ENCODE data around the gene KCNJ4.

Gene KCNJ4

DNA sequence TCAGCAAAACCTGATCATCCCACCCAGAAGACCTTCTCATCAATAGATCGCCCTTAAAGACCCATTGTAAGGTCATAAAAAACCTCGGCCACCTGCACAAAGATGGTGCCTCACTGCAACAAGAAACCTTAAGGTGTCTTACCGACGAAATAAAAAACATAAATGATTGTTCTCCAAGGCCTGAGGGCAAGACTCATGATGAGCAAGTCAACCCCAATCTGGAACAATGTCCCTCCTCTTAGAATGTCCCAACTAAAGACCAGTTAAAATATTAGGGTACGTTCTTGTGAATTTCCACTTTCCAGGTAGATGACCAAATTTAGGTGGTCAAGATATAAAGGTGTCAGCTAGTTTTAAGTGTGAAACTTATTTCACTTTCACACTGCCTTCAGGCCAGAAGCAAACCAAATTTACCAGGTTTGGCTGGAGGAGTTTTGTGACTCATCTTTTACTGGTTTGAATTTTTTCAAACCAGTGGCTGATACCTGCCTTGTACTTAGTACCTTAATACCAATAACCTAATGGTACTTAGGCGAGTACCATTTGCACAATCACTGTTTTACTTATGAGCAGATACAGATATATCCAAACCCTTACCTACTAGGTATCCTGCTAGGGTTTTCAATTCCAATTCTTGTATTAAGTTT, 27.8 kb upstream of the KCNJ4 start:
- peak overlapping the region; percentile 13; the same call in 1 of the 2 replicates for H3K27ac ChIP-seq

DNA sequence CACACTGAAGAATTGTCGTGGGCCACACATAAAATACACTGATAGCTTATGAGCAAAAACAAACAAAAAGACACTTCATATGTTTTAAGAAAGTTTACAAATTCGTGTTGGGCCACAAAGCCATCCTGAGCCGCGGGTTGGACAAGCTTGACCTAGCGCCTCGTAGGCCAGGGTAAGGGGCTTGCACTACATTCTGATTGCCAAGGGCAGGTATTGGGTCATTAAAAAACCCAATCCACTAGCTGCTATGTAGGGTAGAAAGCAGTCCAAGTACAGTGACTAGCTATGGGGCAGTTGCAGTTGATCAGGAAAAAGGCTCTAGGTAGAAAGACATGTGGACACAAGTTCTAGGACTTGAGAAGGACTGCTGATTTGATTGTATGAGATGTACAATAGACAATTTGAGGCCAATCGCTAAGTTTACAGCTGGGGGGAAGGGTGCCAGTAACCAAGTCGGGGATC, 26.9 kb upstream of the KCNJ4 start:
- H3K27ac ChIP-seq, result peak overlapping the region; percentile 13; the same call in 1 of the 2 replicates
- no peak for TF ChIP-seq ZFX (IDR thresholded peaks at IDR 0.05; ENCODE audit: borderline replicate concordance)
- TF ChIP-seq, protein P1, sequence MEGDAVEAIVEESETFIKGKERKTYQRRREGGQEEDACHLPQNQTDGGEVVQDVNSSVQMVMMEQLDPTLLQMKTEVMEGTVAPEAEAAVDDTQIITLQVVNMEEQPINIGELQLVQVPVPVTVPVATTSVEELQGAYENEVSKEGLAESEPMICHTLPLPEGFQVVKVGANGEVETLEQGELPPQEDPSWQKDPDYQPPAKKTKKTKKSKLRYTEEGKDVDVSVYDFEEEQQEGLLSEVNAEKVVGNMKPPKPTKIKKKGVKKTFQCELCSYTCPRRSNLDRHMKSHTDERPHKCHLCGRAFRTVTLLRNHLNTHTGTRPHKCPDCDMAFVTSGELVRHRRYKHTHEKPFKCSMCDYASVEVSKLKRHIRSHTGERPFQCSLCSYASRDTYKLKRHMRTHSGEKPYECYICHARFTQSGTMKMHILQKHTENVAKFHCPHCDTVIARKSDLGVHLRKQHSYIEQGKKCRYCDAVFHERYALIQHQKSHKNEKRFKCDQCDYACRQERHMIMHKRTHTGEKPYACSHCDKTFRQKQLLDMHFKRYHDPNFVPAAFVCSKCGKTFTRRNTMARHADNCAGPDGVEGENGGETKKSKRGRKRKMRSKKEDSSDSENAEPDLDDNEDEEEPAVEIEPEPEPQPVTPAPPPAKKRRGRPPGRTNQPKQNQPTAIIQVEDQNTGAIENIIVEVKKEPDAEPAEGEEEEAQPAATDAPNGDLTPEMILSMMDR (IDR thresholded peaks at IDR 0.05), result no peak

More for the DNA sequence above, 27.8 kb upstream of the KCNJ4 start:
- TF ChIP-seq, protein P1 (IDR thresholded peaks at IDR 0.05), result no peak
- no peak for TF ChIP-seq ZFX (IDR thresholded peaks at IDR 0.05; ENCODE audit: borderline replicate concordance)

DNA sequence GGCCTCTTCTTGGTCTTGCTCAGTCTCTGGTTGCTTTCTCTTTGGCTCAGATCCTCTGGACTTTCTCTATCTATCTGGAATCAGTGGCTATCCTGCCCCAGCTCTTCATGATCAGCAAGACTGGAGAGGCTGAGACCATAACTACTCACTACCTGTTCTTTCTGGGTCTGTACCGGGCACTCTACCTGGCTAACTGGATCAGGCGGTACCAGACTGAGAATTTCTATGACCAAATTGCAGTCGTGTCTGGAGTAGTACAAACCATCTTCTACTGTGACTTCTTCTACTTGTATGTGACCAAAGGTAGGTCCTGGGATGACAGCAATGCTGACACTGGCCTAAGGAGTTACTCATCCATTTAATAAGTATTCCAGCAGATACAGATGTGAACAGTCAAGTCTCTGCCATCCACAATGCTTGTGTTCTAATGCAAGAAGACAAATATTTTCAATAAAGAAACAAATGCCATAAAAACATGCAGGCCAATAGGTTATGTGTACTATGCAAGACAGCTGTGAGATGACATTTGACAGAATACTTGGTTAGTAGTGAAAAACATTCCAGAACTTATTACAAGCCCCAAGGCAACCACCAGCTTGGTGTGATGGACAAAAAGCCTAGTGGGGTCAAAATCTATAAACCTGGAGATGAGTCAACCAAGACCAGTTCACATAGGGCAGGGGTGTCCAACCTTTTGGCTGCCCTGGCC, 26.3 kb upstream of the KCNJ4 start:
- TF ChIP-seq ZFX (IDR thresholded peaks at IDR 0.05; ENCODE audit: borderline replicate concordance), result no peak
- TF ChIP-seq, protein P1 (IDR thresholded peaks at IDR 0.05), result no peak
- peak overlapping the region; percentile 13; the same call in 1 of the 2 replicates for H3K27ac ChIP-seq

DNA sequence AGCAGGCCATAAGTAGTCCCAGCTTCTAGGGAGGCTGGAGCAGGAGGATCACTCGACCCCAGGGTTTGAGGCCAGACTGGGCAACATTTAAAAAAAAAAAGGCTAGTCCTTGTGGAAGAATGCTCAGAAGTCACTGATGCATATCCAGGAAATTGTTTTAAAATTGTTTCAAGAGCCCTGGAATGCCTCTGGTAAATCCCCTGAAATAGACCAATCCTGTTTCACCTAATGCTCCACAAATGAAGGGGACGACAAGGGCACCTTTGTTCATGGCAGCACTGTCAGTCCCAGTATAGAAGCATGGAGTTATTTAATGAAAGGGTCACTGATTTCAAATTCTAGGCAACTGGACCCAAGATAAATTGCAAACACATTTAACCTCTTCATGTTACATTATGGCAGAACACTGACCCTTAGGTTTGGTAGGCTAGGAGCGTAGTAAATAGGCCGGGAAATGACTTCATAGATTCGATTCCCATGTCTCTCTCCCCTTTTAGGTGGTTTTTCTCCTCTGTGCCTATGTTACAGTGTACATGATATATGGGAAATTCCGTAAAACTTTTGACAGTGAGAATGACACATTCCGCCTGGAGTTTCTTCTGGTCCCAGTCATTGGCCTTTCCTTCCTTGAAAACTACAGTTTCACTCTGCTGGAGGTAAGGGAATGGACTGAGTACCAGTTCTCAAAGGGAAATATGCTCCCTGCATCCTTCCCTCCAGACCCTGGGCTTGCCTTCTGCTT, 24.3 kb upstream of the KCNJ4 start:
- H3K27ac ChIP-seq, result no peak overlapping the region; the same call in 1 of the 2 replicates
- TF ChIP-seq, protein P1 (IDR thresholded peaks at IDR 0.05), result no peak
- TF ChIP-seq ZFX (IDR thresholded peaks at IDR 0.05; ENCODE audit: borderline replicate concordance), result no peak

DNA sequence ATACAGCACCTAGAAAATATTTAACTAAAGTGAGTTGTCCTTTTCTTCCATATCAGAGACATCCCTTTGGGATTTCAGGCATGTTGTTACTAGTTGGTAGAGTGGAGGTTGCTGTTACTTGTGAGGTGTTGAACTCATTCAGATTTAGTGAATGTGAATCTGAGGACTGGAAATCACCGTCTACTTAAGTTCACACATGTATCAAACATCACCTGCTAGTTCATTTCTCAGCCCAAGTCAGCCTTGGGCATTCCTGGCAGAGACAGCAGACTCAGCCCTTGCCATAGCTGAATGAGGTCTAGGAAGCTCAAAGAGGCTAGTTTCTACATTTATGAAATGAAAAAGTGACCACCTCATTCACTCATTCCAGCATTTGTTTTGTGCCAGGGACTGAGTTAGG, 22.6 kb upstream of the KCNJ4 start:
- no peak for TF ChIP-seq ZFX (IDR thresholded peaks at IDR 0.05; ENCODE audit: borderline replicate concordance)
- TF ChIP-seq, protein P1 (IDR thresholded peaks at IDR 0.05), result no peak
- H3K27ac ChIP-seq, result no peak overlapping the region

DNA sequence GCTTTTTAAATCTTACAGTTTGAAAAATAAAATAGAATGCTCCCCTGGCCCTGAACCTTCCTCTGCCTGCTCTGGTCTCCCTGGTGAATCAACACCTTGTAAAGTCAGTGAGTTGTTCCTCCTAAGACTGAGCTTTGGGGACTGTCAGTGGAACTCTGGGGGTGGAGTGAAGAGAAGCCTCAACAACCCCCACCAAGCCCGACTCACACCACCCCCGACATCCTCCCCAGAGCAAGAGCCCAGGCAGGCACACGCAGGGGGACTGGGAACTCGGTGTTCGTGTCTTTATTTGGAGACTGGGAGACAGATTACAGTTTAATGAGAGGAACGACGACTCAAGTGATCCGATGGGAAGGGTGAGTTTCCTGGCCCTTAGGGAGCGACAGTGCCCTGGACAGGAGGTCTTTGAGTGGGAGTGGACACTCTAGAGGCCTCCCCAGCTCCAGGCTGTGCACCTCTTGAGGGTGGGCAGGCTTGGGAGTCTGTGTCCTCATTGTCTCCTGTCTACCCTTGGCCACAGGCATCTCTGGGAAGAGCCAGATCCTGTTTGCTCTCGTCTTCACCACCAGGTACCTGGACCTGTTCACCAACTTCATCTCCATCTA, 19.1 kb upstream of the KCNJ4 start:
- no peak overlapping the region for H3K27ac ChIP-seq

More for the DNA sequence above, 19.1 kb upstream of the KCNJ4 start:
- no peak for TF ChIP-seq ZFX (IDR thresholded peaks at IDR 0.05; ENCODE audit: borderline replicate concordance)
- TF ChIP-seq, protein P1 (IDR thresholded peaks at IDR 0.05), result no peak
